BLaER1 treated with 17β-estradiol and CSF1 and Interleukin-3, amounts not matched to agents 10 nM and 100 nM (cell line): ENCODE data around the gene ZSCAN18.
"Not testable (repeated sequence)": the region's sequence is repeated elsewhere in the genome, so short reads cannot be mapped to it uniquely, and the experiment has no call there.

Source experiments
- H3K27ac ChIP-seq, 11 experiments: shearing (Covaris generic); formaldehyde crosslinking; 2 replicates each; pipeline ENCODE4 v1.8.1; 2022
- H3K27me3 ChIP-seq, 11 experiments: shearing (Covaris generic); formaldehyde crosslinking; 2 replicates each; pipeline ENCODE4 v1.8.1; 2022
- H3K36me3 ChIP-seq, 11 experiments: shearing (Covaris generic); formaldehyde crosslinking; 2 replicates each; pipeline ENCODE4 v1.8.1; 2022
- H3K4me1 ChIP-seq, 10 experiments: shearing (Covaris generic); formaldehyde crosslinking; 2 replicates each; pipeline ENCODE4 v1.8.1; 2022
- H3K4me2 ChIP-seq, 11 experiments: shearing (Covaris generic); formaldehyde crosslinking; 2 replicates each; pipeline ENCODE4 v1.8.1; 2022
- H3K4me3 ChIP-seq, 10 experiments: shearing (Covaris generic); formaldehyde crosslinking; 2 replicates each; pipeline ENCODE4 v1.8.1; 2022
- H3K9ac ChIP-seq, 11 experiments: shearing (Covaris generic); formaldehyde crosslinking; 2 replicates each; pipeline ENCODE4 v1.8.1; 2022
- H3K9me3 ChIP-seq, 11 experiments: shearing (Covaris generic); formaldehyde crosslinking; replicated peaks in 1 of 11; 2 replicates each; pipeline ENCODE4 v1.8.1; 2022
- H4K20me1 ChIP-seq, 11 experiments: shearing (Covaris generic); formaldehyde crosslinking; 2 replicates each; pipeline ENCODE4 v1.8.1; 2022
- Cebpa-rat ChIP-seq, 11 experiments: shearing (Covaris generic); IDR thresholded peaks; 2 replicates each; pipeline ENCODE4 v1.8.1; 2022

Gene ZSCAN18, protein sequence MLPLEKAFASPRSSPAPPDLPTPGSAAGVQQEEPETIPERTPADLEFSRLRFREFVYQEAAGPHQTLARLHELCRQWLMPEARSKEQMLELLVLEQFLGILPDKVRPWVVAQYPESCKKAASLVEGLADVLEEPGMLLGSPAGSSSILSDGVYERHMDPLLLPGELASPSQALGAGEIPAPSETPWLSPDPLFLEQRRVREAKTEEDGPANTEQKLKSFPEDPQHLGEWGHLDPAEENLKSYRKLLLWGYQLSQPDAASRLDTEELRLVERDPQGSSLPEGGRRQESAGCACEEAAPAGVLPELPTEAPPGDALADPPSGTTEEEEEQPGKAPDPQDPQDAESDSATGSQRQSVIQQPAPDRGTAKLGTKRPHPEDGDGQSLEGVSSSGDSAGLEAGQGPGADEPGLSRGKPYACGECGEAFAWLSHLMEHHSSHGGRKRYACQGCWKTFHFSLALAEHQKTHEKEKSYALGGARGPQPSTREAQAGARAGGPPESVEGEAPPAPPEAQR

DNA sequence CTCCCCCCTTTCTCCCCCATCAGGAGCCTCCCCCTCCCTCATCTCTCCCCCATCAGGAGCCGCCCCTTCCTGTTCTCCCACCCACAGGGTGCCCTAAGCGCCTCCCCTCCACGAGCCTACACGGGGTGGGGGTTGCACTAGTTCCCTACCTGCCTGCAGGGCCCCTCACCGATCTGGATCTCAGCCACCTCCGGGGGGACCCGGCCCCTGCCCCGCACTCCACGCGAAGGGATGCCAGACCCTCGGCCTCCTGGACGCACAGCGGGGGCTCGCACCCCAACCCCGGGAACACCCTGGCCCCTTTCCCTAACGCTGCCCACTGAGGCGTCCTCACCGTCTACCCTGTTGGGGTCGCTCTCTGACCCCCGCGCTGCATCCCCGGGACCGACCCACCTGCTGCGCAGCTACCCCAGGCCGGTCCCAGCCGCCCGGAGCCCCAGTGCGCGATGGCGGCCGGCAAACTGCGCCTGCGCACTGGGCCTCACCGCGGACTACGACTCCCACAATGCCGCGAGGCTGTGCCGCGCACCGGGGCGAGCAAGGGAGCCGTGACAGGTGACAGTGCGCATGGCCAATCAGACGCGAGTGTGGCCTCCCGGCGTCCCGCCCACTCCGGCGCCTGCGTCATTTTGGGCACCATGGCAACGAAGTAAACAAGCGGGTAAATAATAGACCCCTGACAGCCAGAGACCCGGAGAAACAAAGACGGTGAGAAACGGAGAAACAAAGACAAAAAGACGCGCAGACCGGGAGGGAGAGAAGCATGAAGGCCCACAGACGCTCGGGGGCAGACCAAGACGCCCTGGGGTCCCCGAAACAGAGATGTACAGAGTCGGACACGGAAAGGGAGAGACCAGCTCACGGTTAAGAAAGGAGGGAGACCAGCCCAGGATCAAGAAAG, at the start of gene ZSCAN18:
TSS of gene ZSCAN18 (minus strand) at position 451 of the 901 bp plus-strand sequence. CDS start 7,964 bp downstream, outside the sequence.
- no peak for TF ChIP-seq Cebpa-rat (IDR thresholded peaks at IDR 0.05)
- peaks cover 9 to 37% (median 31%) of the 10 kb centered on the region in 11 experiments; a peak in 21 of 22 replicates for H3K36me3 ChIP-seq
- H3K9me3 ChIP-seq: peaks cover 69 to 92% (median 82%) of the 10 kb centered on the region in 11 experiments
- no peaks in the 10 kb centered on the region for H3K27me3 ChIP-seq
- H3K4me2 ChIP-seq: peak within 1 kb of the TSS; percentile 74 to 96 (median 85)
- no peaks in the 10 kb centered on the region for H4K20me1 ChIP-seq
- H3K9ac ChIP-seq: peak within 1 kb of the TSS; percentile 83 to 100 (median 90)
- H3K4me3 ChIP-seq: peak within 1 kb of the TSS; percentile 86 to 98 (median 95)
- H3K4me1 ChIP-seq: peaks cover 6 to 13% (median 12%) of the 10 kb centered on the region in 10 experiments; a peak in 19 of 20 replicates
- peak within 1 kb of the TSS; percentile 79 to 100 (median 85) for H3K27ac ChIP-seq

DNA sequence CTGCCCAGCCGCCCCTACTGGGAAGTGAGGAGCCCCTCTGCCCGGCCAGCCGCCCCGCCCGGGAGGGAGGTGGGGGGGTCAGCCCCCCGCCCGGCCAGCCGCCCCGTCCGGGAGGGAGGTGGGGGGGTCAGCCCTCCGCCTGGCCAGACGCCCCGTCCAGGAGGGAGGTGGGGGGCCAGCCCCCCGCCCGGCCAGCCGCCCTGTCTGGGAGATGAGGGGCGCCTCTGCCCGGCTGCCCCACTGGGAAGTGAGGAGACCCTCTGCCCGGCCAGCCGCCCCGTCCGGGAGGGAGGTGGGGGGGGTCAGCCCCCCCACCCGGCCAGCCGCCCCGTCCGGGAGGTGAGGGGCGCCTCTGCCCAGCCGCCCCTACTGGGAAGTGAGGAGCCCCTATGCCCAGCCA, 49.4 kb upstream of the ZSCAN18 start:
- H3K27me3 ChIP-seq, H3K4me3 ChIP-seq, H3K9ac ChIP-seq, H3K27ac ChIP-seq, H4K20me1 ChIP-seq, H3K4me2 ChIP-seq: not testable (repeated sequence)
- H3K4me1 ChIP-seq: peaks cover 6 to 19% (median 12%) of the 10 kb centered on the region in 10 experiments; a peak in 18 of 20 replicates
- peaks cover 24 to 50% (median 40%) of the 10 kb centered on the region in 11 experiments for H3K36me3 ChIP-seq
- H3K9me3 ChIP-seq: peaks cover 62 to 86% (median 73%) of the 10 kb centered on the region in 11 experiments

GRCh38 chr19:58145849-58146248, 47.8 kb upstream of the ZSCAN18 start:
- Histone ChIP-seq H3K4me2 (no peak overlapping the region), H3K27me3 (no peaks in the 10 kb centered on the region), H3K4me3 (peak overlapping the region in 3 of 10 experiments; percentile 0 to 36 (median 31); a peak in 5 of 20 replicates), H3K9ac (no peak overlapping the region), H3K36me3 (peaks cover 41 to 67% (median 56%) of the 10 kb centered on the region in 11 experiments), H3K4me1 (peaks cover 5 to 12% (median 6%) of the 10 kb centered on the region in 10 experiments; a peak in 14 of 20 replicates), H4K20me1 (no peaks in the 10 kb centered on the region), H3K27ac (no peak overlapping the region), H3K9me3 (peaks cover 79 to 88% (median 83%) of the 10 kb centered on the region in 11 experiments)
- no peak for TF ChIP-seq Cebpa-rat (IDR thresholded peaks at IDR 0.05)

- no peaks in the 10 kb centered on the region for H3K4me1 ChIP-seq
- no peaks in the 10 kb centered on the region for H4K20me1 ChIP-seq
- H3K27ac ChIP-seq: no peak overlapping the region
- H3K4me3 ChIP-seq: peak overlapping the region in 6 of 10 experiments; percentile 4 to 37 (median 14); a peak in 5 of 20 replicates
- no peak for TF ChIP-seq Cebpa-rat (IDR thresholded peaks at IDR 0.05)
- no peak overlapping the region for H3K9ac ChIP-seq
- H3K9me3 ChIP-seq: peaks cover 100% of the 10 kb centered on the region in 11 experiments
- H3K27me3 ChIP-seq: no peaks in the 10 kb centered on the region
- H3K4me2 ChIP-seq: no peak overlapping the region
- H3K36me3 ChIP-seq: peaks cover 98 to 100% (median 100%) of the 10 kb centered on the region in 11 experiments
Measured at GRCh38 chr19:58134244-58134643, 36.2 kb upstream of the ZSCAN18 start.

DNA sequence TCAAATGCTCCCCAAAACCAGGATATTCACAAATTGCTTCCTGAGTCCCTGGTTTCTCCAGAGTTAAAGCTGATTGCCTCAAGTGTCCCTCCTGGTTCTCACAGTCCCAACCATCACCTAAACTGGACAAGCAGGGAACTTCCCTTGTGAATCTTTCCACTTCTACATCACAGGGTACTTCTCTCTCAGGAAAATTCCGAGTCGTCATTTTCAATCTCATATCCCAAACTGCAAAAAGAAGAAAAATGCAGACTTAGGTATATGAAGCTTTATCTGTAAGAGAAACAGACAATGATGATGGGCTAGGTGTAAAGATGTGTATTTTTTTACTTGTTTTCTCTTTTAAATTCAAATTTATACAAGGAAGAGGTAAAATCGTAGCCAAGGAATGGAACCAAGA, 31.3 kb upstream of the ZSCAN18 start:
- peaks cover 100% of the 10 kb centered on the region in 11 experiments for H3K9me3 ChIP-seq
- H3K27ac ChIP-seq: no peak overlapping the region
- no peak overlapping the region for H3K9ac ChIP-seq
- H3K27me3 ChIP-seq: no peaks in the 10 kb centered on the region
- H4K20me1 ChIP-seq: no peaks in the 10 kb centered on the region
- peak overlapping the region; percentile 17 to 52 (median 38); a peak in 17 of 20 replicates for H3K4me3 ChIP-seq
- TF ChIP-seq Cebpa-rat (IDR thresholded peaks at IDR 0.05): no peak
- peaks cover 89 to 96% (median 94%) of the 10 kb centered on the region in 11 experiments for H3K36me3 ChIP-seq
- H3K4me2 ChIP-seq: no peak overlapping the region
- no peaks in the 10 kb centered on the region for H3K4me1 ChIP-seq

- Histone ChIP-seq H3K9me3 (peaks cover 100% of the 10 kb centered on the region in 11 experiments), H3K9ac (no peak overlapping the region), H3K27ac (no peak overlapping the region), H3K27me3 (no peaks in the 10 kb centered on the region), H4K20me1 (no peaks in the 10 kb centered on the region), H3K36me3 (peaks cover 78 to 85% (median 82%) of the 10 kb centered on the region in 11 experiments), H3K4me3 (peak overlapping the region; percentile 17 to 52 (median 38)), H3K4me1 (no peaks in the 10 kb centered on the region), H3K4me2 (no peak overlapping the region)
- TF ChIP-seq Cebpa-rat (IDR thresholded peaks at IDR 0.05): no peak
Measured at GRCh38 chr19:58128041-58128685, 30.1 kb upstream of the ZSCAN18 start.

- Histone ChIP-seq H3K4me1 (no peaks in the 10 kb centered on the region), H3K27ac (no peak overlapping the region), H3K27me3 (no peaks in the 10 kb centered on the region), H3K9ac (no peak overlapping the region), H3K36me3 (peaks cover 32 to 37% (median 34%) of the 10 kb centered on the region in 11 experiments), H3K4me3 (peak overlapping the region in 4 of 10 experiments; percentile 0 to 21 (median 13); a peak in 2 of 20 replicates), H4K20me1 (no peaks in the 10 kb centered on the region), H3K9me3 (peaks cover 98 to 100% (median 100%) of the 10 kb centered on the region in 11 experiments), H3K4me2 (no peak overlapping the region)
- no peak for TF ChIP-seq Cebpa-rat (IDR thresholded peaks at IDR 0.05)
Measured at GRCh38 chr19:58123354-58123753, 25.3 kb upstream of the ZSCAN18 start.

DNA sequence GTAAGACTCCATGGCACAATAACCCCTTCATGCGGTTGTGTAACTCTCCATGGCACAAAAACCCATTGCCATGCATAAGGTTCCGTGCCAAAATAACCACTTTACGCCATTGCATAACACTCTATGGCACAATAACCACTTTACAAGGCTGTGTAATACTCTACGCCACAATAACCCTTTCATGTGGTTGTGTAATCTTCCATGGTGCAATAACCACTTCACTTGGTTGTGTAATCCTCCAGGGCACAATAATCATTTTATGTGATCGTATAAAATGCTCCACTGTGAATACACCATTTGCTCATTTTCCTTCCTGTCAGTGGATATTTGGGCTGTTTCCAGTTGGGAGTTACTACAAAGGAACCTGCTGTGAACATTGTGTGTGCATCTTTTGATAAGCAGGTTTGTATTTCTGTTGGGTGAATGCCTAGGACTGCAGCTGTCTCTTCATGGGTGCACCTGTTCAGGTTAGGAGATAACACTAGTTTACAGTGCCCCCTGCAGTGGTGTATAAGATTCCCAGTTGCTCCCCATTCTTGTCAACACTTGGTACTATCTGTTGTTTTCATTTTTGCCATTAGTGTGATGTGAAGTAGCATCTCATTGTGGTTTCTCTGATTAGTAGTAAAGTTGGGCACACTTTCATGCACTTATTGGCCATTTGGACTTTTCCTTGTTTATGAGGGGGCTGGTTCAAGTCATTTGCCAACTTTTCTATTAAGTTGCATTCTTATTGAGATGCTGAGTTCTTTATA, 21.1 kb upstream of the ZSCAN18 start:
- peak overlapping the region in 4 of 10 experiments; percentile 5 to 35 (median 16); a peak in 1 of 20 replicates for H3K4me3 ChIP-seq
- peaks cover 96 to 100% (median 98%) of the 10 kb centered on the region in 11 experiments for H3K9me3 ChIP-seq
- H3K9ac ChIP-seq: no peak overlapping the region
- no peak overlapping the region for H3K27ac ChIP-seq
- H3K36me3 ChIP-seq: no peaks in the 10 kb centered on the region; a peak in 2 of 22 replicates
- no peaks in the 10 kb centered on the region for H4K20me1 ChIP-seq
- no peaks in the 10 kb centered on the region for H3K27me3 ChIP-seq
- no peaks in the 10 kb centered on the region for H3K4me1 ChIP-seq
- TF ChIP-seq Cebpa-rat (IDR thresholded peaks at IDR 0.05): peak in 4 of 11 experiments; percentile 24 to 75 (median 53); a peak in 4 of 22 replicates
- no peak overlapping the region for H3K4me2 ChIP-seq
